Glutamatergic neuron (in vitro differentiated cells): ENCODE measurements around the gene SLC17A7. TPM values are rescaled to one million over a fixed set of nuclear protein-coding genes. Genes with fewer than 3 reads are reported as not detected.

Experiments used
- DNase-seq: peaks from one replicate; pipeline ENCODE4 v3.0.0; 2022
- H3K27ac Mint-ChIP-seq: one replicate; pipeline ENCODE4 v1.8.0; 2020; ENCODE audit warnings: mild to moderate bottlenecking, mixed read lengths, inconsistent platforms; ENCODE audit not compliant: unreplicated experiment
- H3K27me3 Mint-ChIP-seq: one replicate; pipeline ENCODE4 v1.8.0; 2020; ENCODE audit warnings: mild to moderate bottlenecking, moderate library complexity, mixed read lengths, inconsistent platforms; ENCODE audit not compliant: unreplicated experiment
- H3K36me3 Mint-ChIP-seq: one replicate; pipeline ENCODE4 v1.8.0; 2020; ENCODE audit warnings: mild to moderate bottlenecking, mixed read lengths, inconsistent platforms; ENCODE audit not compliant: unreplicated experiment
- H3K4me1 Mint-ChIP-seq: one replicate; pipeline ENCODE4 v1.8.0; 2020; ENCODE audit warnings: mild to moderate bottlenecking, low read depth, mixed read lengths, inconsistent platforms; ENCODE audit not compliant: unreplicated experiment
- H3K4me3 Mint-ChIP-seq: one replicate; pipeline ENCODE4 v1.8.0; 2020; ENCODE audit warnings: mild to moderate bottlenecking, mixed read lengths, inconsistent platforms; ENCODE audit not compliant: unreplicated experiment
- H3K9me3 Mint-ChIP-seq: one replicate; pipeline ENCODE4 v1.8.0; 2020; ENCODE audit warnings: mild to moderate bottlenecking, moderate library complexity, mixed read lengths, inconsistent platforms; ENCODE audit not compliant: unreplicated experiment
- total RNA-seq: library from RNA; stranded (reverse); fragmentation: NEBNext Ultra II Directional; extraction: Animal tissue kit (Norgen Biotek cat#: 25700); gene quantifications from one replicate; pipeline ENCODE4 v1.2.1, GENCODE V29; 2021; ENCODE audit not compliant: unreplicated experiment
- TF ChIP-seq, protein P1 (sequence below): fragments of 200-600 bp; sonication (generic); IDR thresholded peaks from one replicate; pipeline ENCODE4 v1.5.0; 2021; ENCODE audit not compliant: partially characterized antibody, unreplicated experiment

The SLC17A7 gene
- total RNA-seq, 1 donor from 2014 or later = 188 TPM

DNA sequence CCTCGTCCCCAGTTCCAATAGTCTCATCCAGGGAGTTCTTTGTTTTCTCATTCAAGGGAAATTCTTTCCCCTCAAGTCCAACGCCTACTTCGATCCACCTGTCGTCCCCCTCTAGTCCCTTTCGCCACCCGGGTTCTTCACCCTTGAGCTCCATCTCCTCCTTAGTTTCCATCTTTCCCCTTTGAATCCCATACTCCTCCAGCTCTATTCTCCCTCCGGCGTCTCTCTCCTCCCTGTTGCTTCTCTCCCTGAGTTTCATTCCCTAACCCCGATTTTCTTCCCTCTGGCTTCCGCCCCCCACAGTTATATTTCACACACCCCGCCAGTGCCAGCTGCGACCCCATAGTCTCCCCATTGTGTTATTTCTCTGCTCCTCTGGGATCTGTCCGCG is 628 bp upstream of the SLC17A7 start:
- H3K4me3 Mint-ChIP-seq = peak overlapping the region; percentile 88
- TF ChIP-seq, protein P1, sequence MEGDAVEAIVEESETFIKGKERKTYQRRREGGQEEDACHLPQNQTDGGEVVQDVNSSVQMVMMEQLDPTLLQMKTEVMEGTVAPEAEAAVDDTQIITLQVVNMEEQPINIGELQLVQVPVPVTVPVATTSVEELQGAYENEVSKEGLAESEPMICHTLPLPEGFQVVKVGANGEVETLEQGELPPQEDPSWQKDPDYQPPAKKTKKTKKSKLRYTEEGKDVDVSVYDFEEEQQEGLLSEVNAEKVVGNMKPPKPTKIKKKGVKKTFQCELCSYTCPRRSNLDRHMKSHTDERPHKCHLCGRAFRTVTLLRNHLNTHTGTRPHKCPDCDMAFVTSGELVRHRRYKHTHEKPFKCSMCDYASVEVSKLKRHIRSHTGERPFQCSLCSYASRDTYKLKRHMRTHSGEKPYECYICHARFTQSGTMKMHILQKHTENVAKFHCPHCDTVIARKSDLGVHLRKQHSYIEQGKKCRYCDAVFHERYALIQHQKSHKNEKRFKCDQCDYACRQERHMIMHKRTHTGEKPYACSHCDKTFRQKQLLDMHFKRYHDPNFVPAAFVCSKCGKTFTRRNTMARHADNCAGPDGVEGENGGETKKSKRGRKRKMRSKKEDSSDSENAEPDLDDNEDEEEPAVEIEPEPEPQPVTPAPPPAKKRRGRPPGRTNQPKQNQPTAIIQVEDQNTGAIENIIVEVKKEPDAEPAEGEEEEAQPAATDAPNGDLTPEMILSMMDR = no peak

DNA sequence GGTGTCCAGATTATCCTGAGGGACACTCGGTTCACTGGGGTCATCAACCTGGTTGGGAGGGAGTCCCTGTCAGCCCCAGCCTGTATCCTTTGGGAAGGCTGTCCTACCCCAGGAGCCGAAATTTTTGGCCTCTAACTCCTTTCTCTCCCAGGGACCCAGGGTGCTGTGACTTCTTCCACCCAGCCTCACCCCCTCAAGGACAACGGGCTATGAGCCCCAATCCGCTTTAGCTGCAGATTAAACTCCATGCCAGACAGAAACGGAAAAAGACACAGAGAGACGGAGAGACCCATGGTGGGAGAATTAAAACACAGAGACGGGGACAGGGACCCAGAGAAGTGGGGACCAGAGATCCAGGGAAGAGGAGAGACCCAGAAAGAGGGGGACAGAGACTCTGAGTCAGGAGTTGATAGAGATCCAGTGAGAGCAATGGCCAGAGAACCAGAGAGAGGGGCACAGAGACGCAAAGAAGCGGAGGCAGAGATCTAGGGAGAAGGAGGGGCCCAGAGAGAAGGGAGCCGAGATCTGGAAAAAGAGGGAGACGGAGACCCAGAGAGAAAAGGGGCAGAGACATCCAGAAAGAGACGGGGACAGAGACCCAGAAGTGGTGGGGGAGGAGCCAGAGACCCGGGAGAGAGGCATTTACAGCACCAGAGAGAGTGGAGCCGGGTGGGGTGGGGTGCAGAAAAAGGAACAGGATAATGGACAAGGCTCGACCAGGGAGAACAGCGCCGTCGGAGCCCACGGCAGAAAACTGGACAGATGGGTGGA is 703 bp downstream of the SLC17A7 start:
- peak overlapping the region; percentile 91 for H3K27ac Mint-ChIP-seq
- peak; percentile 57 for DNase-seq

More for the DNA sequence above, 628 bp upstream of the SLC17A7 start:
- H3K4me1 Mint-ChIP-seq = peaks cover 26% of the 10 kb centered on the region
- H3K27ac Mint-ChIP-seq = peak overlapping the region; percentile 96
- H3K9me3 Mint-ChIP-seq = peaks cover 17% of the 10 kb centered on the region
- peaks cover 22% of the 10 kb centered on the region for H3K27me3 Mint-ChIP-seq
- no peaks in the 10 kb centered on the region for H3K36me3 Mint-ChIP-seq
- no peak for DNase-seq

DNA sequence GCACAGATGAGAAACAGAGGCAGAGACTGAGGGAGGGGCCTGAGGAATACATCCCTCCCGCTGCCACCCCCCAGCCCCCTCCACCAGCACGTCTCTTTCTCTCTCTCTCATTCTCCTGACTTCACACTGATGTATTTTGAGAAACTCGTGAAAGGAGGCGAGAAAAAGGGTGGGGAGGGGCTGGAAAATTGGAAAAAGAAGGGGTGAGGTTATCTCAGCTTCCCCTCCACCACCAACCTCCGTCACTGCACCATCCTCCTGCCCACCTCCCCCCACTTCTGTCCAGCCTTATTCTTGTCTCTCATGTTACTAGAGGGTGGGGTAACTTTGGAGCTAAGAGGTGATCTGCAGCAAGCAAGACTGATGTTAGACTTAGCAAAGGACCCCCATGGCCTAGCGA is 1.5 kb downstream of the SLC17A7 start:
- no peak for DNase-seq
- H3K27ac Mint-ChIP-seq = peak overlapping the region; percentile 91
- peak overlapping the region; percentile 98 for H3K4me3 Mint-ChIP-seq
- H3K36me3 Mint-ChIP-seq = peaks cover 9% of the 10 kb centered on the region
- peaks cover 29% of the 10 kb centered on the region for H3K27me3 Mint-ChIP-seq
- peaks cover 39% of the 10 kb centered on the region for H3K4me1 Mint-ChIP-seq
- TF ChIP-seq, protein P1 = no peak
- peaks cover 17% of the 10 kb centered on the region for H3K9me3 Mint-ChIP-seq

More for the DNA sequence above, 703 bp downstream of the SLC17A7 start:
- H3K4me1 Mint-ChIP-seq = peaks cover 31% of the 10 kb centered on the region
- H3K4me3 Mint-ChIP-seq = peak overlapping the region; percentile 98
- peaks cover 26% of the 10 kb centered on the region for H3K27me3 Mint-ChIP-seq
- TF ChIP-seq, protein P1 = no peak
- H3K36me3 Mint-ChIP-seq = peaks cover 1% of the 10 kb centered on the region
- peaks cover 21% of the 10 kb centered on the region for H3K9me3 Mint-ChIP-seq

GRCh38 chr19:49438261-49438660 is 3.1 kb downstream of the SLC17A7 start:
- TF ChIP-seq, protein P1 = no peak
- Mint-ChIP-seq H3K4me1 (peaks cover 39% of the 10 kb centered on the region), H3K4me3 (peak overlapping the region; percentile 98), H3K27me3 (peaks cover 28% of the 10 kb centered on the region), H3K36me3 (peaks cover 12% of the 10 kb centered on the region), H3K27ac (peak overlapping the region; percentile 100), H3K9me3 (peaks cover 18% of the 10 kb centered on the region)
- no peak for DNase-seq

GRCh38 chr19:49437231-49437630 is 4.1 kb downstream of the SLC17A7 start:
- Mint-ChIP-seq H3K27me3 (peaks cover 27% of the 10 kb centered on the region), H3K4me3 (peak overlapping the region; percentile 98), H3K9me3 (peaks cover 18% of the 10 kb centered on the region), H3K36me3 (peaks cover 13% of the 10 kb centered on the region), H3K27ac (peak overlapping the region; percentile 100), H3K4me1 (peaks cover 39% of the 10 kb centered on the region)
- TF ChIP-seq, protein P1 = no peak
- peak; percentile 83 for DNase-seq
